ENCODE data around the gene GPATCH8. TPM values are rescaled to one million over a fixed set of nuclear protein-coding genes. Genes with fewer than 3 reads are reported as not detected.

GPATCH8 gene
- total RNA-seq, 2 donors from 2014 or later: 25.7 to 33.9 TPM

GRCh38 chr17:44414394-44415155 lies 88.6 kb downstream of the GPATCH8 start:
- ATAC-seq (no peak), DNase-seq (no peak)
- Histone ChIP-seq H3K4me1 (peaks cover 6% of the 10 kb centered on the region), H3K27me3 (no peaks in the 10 kb centered on the region), H3K9me3 (no peaks in the 10 kb centered on the region), H3K36me3 (replicated peaks in 1 of 2; ENCODE audit: insufficient read depth in 1 of 2, low read depth in 2 of 2) (no peaks in the 10 kb centered on the region), H3K27ac (no peak overlapping the region), H3K4me3 (no peak overlapping the region)
- whole genome bisulfite sequencing, 2 donors: 96 to 100% methylated on average over 1 of the region's 1 CpG
- TF ChIP-seq CTCF (IDR thresholded peaks at IDR 0.05) (no peak), POLR2A (IDR thresholded peaks at IDR 0.05) (no peak)
- intact Hi-C loops (cut with DNase I): no loop called here

GRCh38 chr17:44409309-44410028 lies 93.7 kb downstream of the GPATCH8 start:
- H3K27me3 ChIP-seq: no peaks in the 10 kb centered on the region
- WGBS, 2 donors: 55 to 62% methylated on average over 6 to 7 of the region's 7 CpGs
- intact Hi-C loops (cut with DNase I): no loop called here
- H3K4me1 ChIP-seq: no peaks in the 10 kb centered on the region
- no peaks in the 10 kb centered on the region for H3K36me3 ChIP-seq (replicated peaks in 1 of 2; ENCODE audit: insufficient read depth in 1 of 2, low read depth in 2 of 2)
- H3K27ac ChIP-seq: no peak overlapping the region
- H3K4me3 ChIP-seq: no peak overlapping the region
- TF ChIP-seq POLR2A (IDR thresholded peaks at IDR 0.05) (no peak), CTCF (IDR thresholded peaks at IDR 0.05) (peak in 3 of 7 experiments; percentile 7 to 12 (median 12))
- H3K9me3 ChIP-seq: no peaks in the 10 kb centered on the region
- DNase-seq (no peak), ATAC-seq (no peak)

GRCh38 chr17:44408786-44409185 lies 94.4 kb downstream of the GPATCH8 start:
- intact Hi-C loops (cut with DNase I): no loop called here
- TF ChIP-seq CTCF (IDR thresholded peaks at IDR 0.05) (no peak), POLR2A (IDR thresholded peaks at IDR 0.05) (no peak)
- DNase-seq (no peak), ATAC-seq (no peak)
- no peak overlapping the region for H3K27ac ChIP-seq
- H3K9me3 ChIP-seq: no peaks in the 10 kb centered on the region
- no peaks in the 10 kb centered on the region for H3K4me1 ChIP-seq
- H3K4me3 ChIP-seq: no peak overlapping the region
- WGBS, 2 donors: 93 to 94% methylated on average over 4 of the region's 4 CpGs
- no peaks in the 10 kb centered on the region for H3K36me3 ChIP-seq (replicated peaks in 1 of 2; ENCODE audit: insufficient read depth in 1 of 2, low read depth in 2 of 2)
- no peaks in the 10 kb centered on the region for H3K27me3 ChIP-seq

GRCh38 chr17:44402564-44403172 lies 100.5 kb downstream of the GPATCH8 start:
- peaks cover 8 to 11% of the 10 kb centered on the region in 2 donors for H3K36me3 ChIP-seq (replicated peaks in 1 of 2; ENCODE audit: insufficient read depth in 1 of 2, low read depth in 2 of 2)
- no peak overlapping the region for H3K27ac ChIP-seq
- no peaks in the 10 kb centered on the region for H3K4me1 ChIP-seq
- TF ChIP-seq CTCF (IDR thresholded peaks at IDR 0.05): no peak
- no peak for TF ChIP-seq POLR2A (IDR thresholded peaks at IDR 0.05)
- WGBS, 2 donors: 91 to 93% methylated on average over 3 to 5 of the region's 5 CpGs
- DNase-seq (no peak), ATAC-seq (no peak)
- intact Hi-C loops (cut with DNase I): no loop called here
- no peaks in the 10 kb centered on the region for H3K9me3 ChIP-seq
- H3K4me3 ChIP-seq: no peak overlapping the region
- no peaks in the 10 kb centered on the region for H3K27me3 ChIP-seq

Data from body of pancreas (tissue), 4 donors.